HL-60 (cell line): ENCODE data around the gene B3GNT8.

Source experiments
- DNase-seq, 2 experiments: peaks; one replicate each; pipeline ENCODE4 v3.0.0-alpha.2; 2010 to 2020; ENCODE audit warnings: low read depth in 1 of 2, low spot score in 1 of 2
- H3K27ac ChIP-seq: fragments of 250-450 bp; sonication (Bioruptor Pico); replicated peaks from 2 replicates; pipeline ENCODE4 v1.5.1; 2020; ENCODE audit warnings: mild to moderate bottlenecking, moderate library complexity
- H3K27me3 ChIP-seq: fragments of 250-450 bp; sonication (Bioruptor Pico); 2 replicates; pipeline ENCODE4 v1.5.1; 2021; ENCODE audit warnings: mild to moderate bottlenecking, moderate library complexity; ENCODE audit not compliant: insufficient read depth, poor library complexity, severe bottlenecking
- H3K4me3 ChIP-seq: replicated peaks from 2 replicates; pipeline ENCODE4 v1.5.1; 2011; ENCODE audit warnings: mild to moderate bottlenecking, control low read depth, low read length; ENCODE audit not compliant: insufficient read depth
- CTCF ChIP-seq: IDR thresholded peaks from one replicate; pipeline ENCODE4 v1.5.1; 2011; ENCODE audit warnings: low read length, control low read depth, inconsistent platforms; ENCODE audit not compliant: insufficient read depth
- GABPA ChIP-seq: IDR thresholded peaks from 2 replicates; pipeline ENCODE4 v1.6.1; 2012; ENCODE audit warnings: low read depth
- POLR2AphosphoS5 ChIP-seq: IDR thresholded peaks from 2 replicates; pipeline ENCODE4 v1.6.1; 2012; ENCODE audit warnings: low read depth
- SPI1 ChIP-seq: IDR thresholded peaks from 2 replicates; pipeline ENCODE4 v1.6.1; 2012; ENCODE audit warnings: low read depth, mild to moderate bottlenecking, borderline replicate concordance
- TF ChIP-seq, protein P1 (sequence below): IDR thresholded peaks from 2 replicates; pipeline ENCODE4 v1.6.1; 2012; ENCODE audit warnings: low read depth; ENCODE audit not compliant: insufficient replicate concordance

Gene B3GNT8

DNA sequence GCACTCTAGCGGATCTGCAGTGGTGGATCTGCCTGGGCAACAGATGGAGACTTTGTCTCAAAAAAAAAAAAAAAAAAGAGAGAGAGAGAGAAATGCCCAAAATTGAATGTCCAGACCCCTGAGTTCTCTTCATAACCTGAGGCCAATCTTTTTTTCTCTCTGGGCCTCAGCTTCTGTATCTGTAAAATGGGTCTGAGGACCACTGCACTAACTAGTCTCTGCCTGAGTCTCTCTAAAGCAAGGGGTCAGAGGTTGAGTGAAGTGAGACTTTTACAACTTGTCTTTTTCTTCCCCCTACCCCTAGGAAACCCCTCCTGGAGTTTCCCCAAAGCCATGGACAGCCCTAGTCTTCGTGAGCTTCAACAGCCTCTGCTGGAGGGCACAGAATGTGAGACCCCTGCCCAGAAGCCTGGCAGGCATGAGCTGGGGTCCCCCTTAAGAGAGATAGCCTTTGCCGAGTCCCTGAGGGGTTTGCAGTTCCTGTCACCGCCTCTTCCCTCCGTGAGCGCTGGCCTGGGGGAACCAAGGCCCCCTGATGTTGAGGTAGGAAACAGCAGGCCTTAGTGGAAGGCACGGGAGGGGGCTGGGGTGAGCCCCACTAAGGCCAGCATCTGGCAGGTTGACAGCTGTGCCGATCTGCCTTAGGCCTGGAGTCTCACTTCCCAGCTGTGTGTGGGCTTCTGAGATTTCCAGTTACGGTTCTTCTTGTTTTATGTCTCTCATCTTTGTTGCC is 49.0 kb downstream of the B3GNT8 start:
- Histone ChIP-seq H3K27ac (no peak overlapping the region), H3K27me3 (no peaks in the 10 kb centered on the region), H3K4me3 (no peak overlapping the region)
- TF ChIP-seq POLR2AphosphoS5 = no peak
- TF ChIP-seq SPI1 = no peak
- TF ChIP-seq, protein P1, sequence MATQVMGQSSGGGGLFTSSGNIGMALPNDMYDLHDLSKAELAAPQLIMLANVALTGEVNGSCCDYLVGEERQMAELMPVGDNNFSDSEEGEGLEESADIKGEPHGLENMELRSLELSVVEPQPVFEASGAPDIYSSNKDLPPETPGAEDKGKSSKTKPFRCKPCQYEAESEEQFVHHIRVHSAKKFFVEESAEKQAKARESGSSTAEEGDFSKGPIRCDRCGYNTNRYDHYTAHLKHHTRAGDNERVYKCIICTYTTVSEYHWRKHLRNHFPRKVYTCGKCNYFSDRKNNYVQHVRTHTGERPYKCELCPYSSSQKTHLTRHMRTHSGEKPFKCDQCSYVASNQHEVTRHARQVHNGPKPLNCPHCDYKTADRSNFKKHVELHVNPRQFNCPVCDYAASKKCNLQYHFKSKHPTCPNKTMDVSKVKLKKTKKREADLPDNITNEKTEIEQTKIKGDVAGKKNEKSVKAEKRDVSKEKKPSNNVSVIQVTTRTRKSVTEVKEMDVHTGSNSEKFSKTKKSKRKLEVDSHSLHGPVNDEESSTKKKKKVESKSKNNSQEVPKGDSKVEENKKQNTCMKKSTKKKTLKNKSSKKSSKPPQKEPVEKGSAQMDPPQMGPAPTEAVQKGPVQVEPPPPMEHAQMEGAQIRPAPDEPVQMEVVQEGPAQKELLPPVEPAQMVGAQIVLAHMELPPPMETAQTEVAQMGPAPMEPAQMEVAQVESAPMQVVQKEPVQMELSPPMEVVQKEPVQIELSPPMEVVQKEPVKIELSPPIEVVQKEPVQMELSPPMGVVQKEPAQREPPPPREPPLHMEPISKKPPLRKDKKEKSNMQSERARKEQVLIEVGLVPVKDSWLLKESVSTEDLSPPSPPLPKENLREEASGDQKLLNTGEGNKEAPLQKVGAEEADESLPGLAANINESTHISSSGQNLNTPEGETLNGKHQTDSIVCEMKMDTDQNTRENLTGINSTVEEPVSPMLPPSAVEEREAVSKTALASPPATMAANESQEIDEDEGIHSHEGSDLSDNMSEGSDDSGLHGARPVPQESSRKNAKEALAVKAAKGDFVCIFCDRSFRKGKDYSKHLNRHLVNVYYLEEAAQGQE = no peak
- no peak for DNase-seq

DNA sequence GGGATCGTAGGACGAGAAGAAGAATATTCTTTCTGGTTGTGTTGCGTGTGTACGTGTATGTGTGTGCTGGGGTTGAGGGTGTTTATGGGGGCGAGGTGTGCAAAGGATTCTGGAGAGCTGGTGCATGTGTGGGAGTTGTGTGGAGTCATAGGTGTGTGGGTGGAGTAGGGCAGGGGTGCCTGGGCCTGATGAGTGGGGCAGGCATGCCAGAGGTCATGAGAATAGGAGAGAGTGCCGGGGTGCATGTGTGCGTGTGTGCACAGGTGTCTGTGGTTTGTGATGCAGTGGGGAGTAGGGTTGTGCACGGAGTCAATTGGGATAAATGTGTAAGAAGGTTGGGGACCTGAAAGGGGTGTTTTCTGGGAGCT is 50.2 kb downstream of the B3GNT8 start:
- DNase-seq = no peak
- Histone ChIP-seq H3K4me3 (no peak overlapping the region), H3K27me3 (no peaks in the 10 kb centered on the region), H3K27ac (no peak overlapping the region)
- TF ChIP-seq POLR2AphosphoS5 (no peak), SPI1 (no peak), CTCF (no peak), GABPA (no peak)
- TF ChIP-seq, protein P1 = no peak

DNA sequence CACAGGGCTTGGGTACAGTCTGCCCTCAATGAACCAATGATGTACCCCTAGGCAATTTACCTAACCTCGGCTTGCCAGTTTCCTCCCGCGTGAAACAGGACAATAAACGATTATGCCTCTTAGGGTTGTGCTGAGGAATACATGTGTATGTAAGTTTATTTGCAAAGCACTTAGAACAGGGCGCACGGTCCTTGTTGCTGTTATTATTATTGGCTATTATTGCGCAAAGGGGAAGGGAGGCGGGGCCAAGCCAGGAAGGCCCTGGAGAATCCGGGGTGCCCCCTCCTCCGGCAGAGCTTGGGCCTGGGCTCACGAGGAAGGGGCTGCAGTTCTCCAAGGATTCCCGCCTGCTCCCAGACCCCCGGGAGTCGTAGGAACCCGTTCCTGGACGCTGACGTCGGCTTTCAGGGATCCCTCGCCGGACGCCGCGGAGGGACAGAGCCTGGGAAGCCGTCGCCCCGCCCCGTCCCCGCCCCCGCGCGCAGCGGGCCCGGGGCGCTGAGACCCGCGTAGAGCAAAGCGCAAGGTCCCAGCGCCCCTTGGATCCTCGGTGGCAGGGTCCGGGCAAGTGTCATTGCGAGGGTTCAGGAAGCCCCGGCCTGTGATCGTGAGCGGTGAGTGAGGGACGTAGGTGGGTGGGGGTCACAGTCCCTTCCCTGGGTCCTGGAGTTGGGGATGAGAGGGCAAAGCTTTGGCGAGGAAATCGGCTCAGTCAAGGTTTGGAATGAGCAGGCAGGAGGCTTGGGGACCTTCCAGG is 50.8 kb downstream of the B3GNT8 start, which contains the start of gene TMEM91:
Gene TMEM91, plus strand, starts transcription at position 293 of the 757 bp plus-strand sequence. CDS start 1,777 bp downstream, outside the sequence.
- DNase-seq = no peak
- Histone ChIP-seq H3K27me3 (no peaks in the 10 kb centered on the region), H3K27ac (no peak within 1 kb of the TSS), H3K4me3 (no peak within 1 kb of the TSS)
- TF ChIP-seq, protein P1 = no peak
- TF ChIP-seq POLR2AphosphoS5 (no peak), GABPA (no peak), CTCF (no peak), SPI1 (no peak)
